CD8-positive, alpha-beta memory T cell (primary cell): ENCODE data around the gene RAPSN. TPM values are rescaled to one million over a fixed set of nuclear protein-coding genes. Genes with fewer than 3 reads are reported as not detected.

Experiments
- CTCF ChIA-PET: fragments of 350-600 bp; sonication (Branson Sonifier 250); formaldehyde crosslinking; loops from one replicate; lab custom pipeline; 2021; ENCODE audit warnings: antibody characterized with exemption; lab: Charles Lee
- POLR2A ChIA-PET: fragments of 350-600 bp; sonication (Branson Sonifier 250); formaldehyde crosslinking; loops from one replicate; lab custom pipeline; 2021; ENCODE audit warnings: antibody characterized with exemption; lab: Charles Lee
- DNase-seq, 5 donors: peaks; one replicate each; pipeline versions ENCODE4 v3.0.0 to v3.0.0-alpha.2; 2020 to 2022; ENCODE audit warnings: mixed read lengths in 1 of 5
- H3K27ac ChIP-seq: one replicate; pipeline ENCODE4 v1.7.0; 2013; ENCODE audit warnings: low read depth, mild to moderate bottlenecking, low read length, moderate library complexity
- H3K27me3 ChIP-seq: 2 replicates; pipeline ENCODE4 v1.7.0; 2013; ENCODE audit warnings: low read length, mild to moderate bottlenecking; ENCODE audit not compliant: insufficient read depth, poor library complexity, severe bottlenecking
- H3K36me3 ChIP-seq: 2 replicates; pipeline ENCODE4 v1.7.0; 2013; ENCODE audit warnings: mild to moderate bottlenecking, low read length, moderate library complexity; ENCODE audit not compliant: insufficient read depth
- H3K4me1 ChIP-seq: 2 replicates; pipeline ENCODE4 v1.7.0; 2013; ENCODE audit warnings: mild to moderate bottlenecking, low read length, moderate library complexity; ENCODE audit not compliant: insufficient read depth
- H3K4me3 ChIP-seq: 2 replicates; pipeline ENCODE4 v1.7.0; 2013; ENCODE audit warnings: mild to moderate bottlenecking, low read length
- H3K9me3 ChIP-seq: 2 replicates; pipeline ENCODE4 v1.7.0; 2013; ENCODE audit warnings: mild to moderate bottlenecking, low read length
- H3K27ac Mint-ChIP-seq, 8 donors: one replicate each; pipeline ENCODE4 v1.8.0; 2020 to 2021; ENCODE audit warnings: mixed read lengths in 8 of 8, mild to moderate bottlenecking in 6 of 8, inconsistent platforms in 3 of 8, moderate library complexity in 3 of 8
- H3K27me3 Mint-ChIP-seq, 2 donors: one replicate each; pipeline ENCODE4 v1.8.0; 2020 to 2021; ENCODE audit warnings: mixed read lengths in 2 of 2, mild to moderate bottlenecking in 1 of 2, moderate library complexity in 1 of 2
- H3K36me3 Mint-ChIP-seq, 3 donors: one replicate each; pipeline ENCODE4 v1.8.0; 2020 to 2021; ENCODE audit warnings: mixed read lengths in 3 of 3, inconsistent platforms in 1 of 3, mild to moderate bottlenecking in 1 of 3
- H3K4me1 Mint-ChIP-seq, 3 donors: one replicate each; pipeline ENCODE4 v1.8.0; 2020 to 2021; ENCODE audit warnings: mixed read lengths in 3 of 3, inconsistent platforms in 1 of 3, mild to moderate bottlenecking in 1 of 3
- H3K4me3 Mint-ChIP-seq, 7 donors: one replicate each; pipeline ENCODE4 v1.8.0; 2020 to 2021; ENCODE audit warnings: mixed read lengths in 7 of 7, mild to moderate bottlenecking in 6 of 7, moderate library complexity in 4 of 7, inconsistent platforms in 2 of 7
- H3K9me3 Mint-ChIP-seq, 5 donors: one replicate each; pipeline ENCODE4 v1.8.0; 2020 to 2022; ENCODE audit warnings: mixed read lengths in 5 of 5, mild to moderate bottlenecking in 3 of 5, moderate library complexity in 2 of 5, inconsistent platforms in 1 of 5
- polyA plus RNA-seq: library from polyadenylated mRNA; unstranded; fragments of 300-500 nt; fragmentation: Illumina TruSeq; gene quantifications from one replicate; pipeline ENCODE4 v1.2.3, GENCODE V29; 2021
- total RNA-seq, 2 experiments: library from RNA; stranded (reverse); gene quantifications; one replicate each; pipeline ENCODE4 v1.2.3, GENCODE V29; 2021

Gene RAPSN
- total and polyA plus RNA-seq, 3 experiments from 2014 or later: 0.29 to 0.79 TPM; not detected in 1

- H3K9me3 Mint-ChIP-seq: no peaks in the 10 kb centered on the region
- peak overlapping the region in 4 of 7 donors; percentile 66 to 70 (median 68) for H3K4me3 Mint-ChIP-seq
- Histone ChIP-seq H3K27ac (peak overlapping the region; percentile 79), H3K9me3 (no peaks in the 10 kb centered on the region), H3K27me3 (no peaks in the 10 kb centered on the region), H3K36me3 (no peaks in the 10 kb centered on the region), H3K4me3 (peak overlapping the region; percentile 68), H3K4me1 (peaks cover 45% of the 10 kb centered on the region)
- no peaks in the 10 kb centered on the region for H3K36me3 Mint-ChIP-seq
- no peak for DNase-seq
- ChIA-PET POLR2A (interaction anchor here (0.8 kb wide), 1 partner anchor 20 kb away, joined by 3 read pairs; no protein-coding TSS in a partner anchor), CTCF (interaction anchor here (1.1 to 10.0 kb wide), 3 partner anchors 15 to 21 kb away, joined by 4 to 106 read pairs (median 7); partner anchors contain the start of gene SLC39A13)
- H3K27me3 Mint-ChIP-seq: no peaks in the 10 kb centered on the region
- H3K27ac Mint-ChIP-seq: peak overlapping the region; percentile 38 to 93 (median 85)
- peaks cover 43 to 77% (median 57%) of the 10 kb centered on the region in 3 donors for H3K4me1 Mint-ChIP-seq
Measured at GRCh38 chr11:47394050-47394321, 55.0 kb downstream of the RAPSN start.

DNA sequence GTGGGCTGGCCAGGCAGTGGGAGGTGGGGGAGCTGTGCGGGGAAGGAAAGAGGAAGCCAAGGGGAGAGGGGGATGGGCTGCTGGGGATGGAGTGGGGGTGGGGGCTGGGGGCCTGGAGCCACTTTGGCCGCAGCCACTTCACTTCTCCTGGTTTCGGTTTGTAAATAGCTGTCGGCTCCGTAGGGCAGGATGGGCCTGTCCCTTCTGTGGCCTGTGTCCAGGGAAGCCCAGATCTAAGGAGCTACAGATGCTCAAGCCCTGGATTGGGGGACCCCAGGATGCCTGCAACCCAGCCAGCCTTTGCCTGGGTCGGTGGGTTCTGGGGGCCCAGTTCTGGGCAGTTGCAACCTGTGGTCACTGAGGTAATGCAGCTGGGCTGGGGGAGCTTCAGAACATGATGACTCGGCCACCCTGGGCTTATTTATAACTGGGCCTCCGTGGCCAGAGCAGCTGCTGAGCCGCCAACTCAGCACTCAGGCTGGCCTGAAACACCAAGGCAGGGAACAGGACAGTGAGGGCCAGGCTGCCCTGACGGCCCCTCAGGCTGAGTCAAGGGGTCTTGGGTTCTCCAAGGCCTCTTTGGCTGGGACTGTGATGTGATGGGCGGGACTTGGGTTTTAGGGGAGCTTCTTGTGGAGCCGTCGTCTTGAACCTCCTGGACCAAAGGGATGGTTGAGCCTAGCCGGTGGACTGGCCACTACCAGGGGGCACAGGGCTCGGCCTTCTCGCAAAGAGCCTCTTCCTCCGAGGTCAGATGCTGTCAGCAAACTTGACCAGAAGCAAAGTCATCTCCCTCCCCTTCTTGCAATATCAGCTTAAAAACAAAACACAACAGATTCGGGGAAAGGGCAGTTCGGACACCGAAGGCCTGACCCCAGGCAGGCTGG is 55.5 kb downstream of the RAPSN start:
- H3K9me3 ChIP-seq: no peaks in the 10 kb centered on the region
- no peaks in the 10 kb centered on the region for H3K27me3 ChIP-seq
- peaks cover 44 to 80% (median 63%) of the 10 kb centered on the region in 3 donors for H3K4me1 Mint-ChIP-seq
- no peak for DNase-seq
- POLR2A ChIA-PET: no interaction called here
- peak overlapping the region; percentile 68 for H3K4me3 ChIP-seq
- peak overlapping the region; percentile 79 for H3K27ac ChIP-seq
- CTCF ChIA-PET: interaction anchor here (1.1 to 10.0 kb wide), 4 partner anchors 15 to 20 kb away, joined by 4 to 106 read pairs (median 9); partner anchors contain the start of gene SLC39A13
- H3K4me3 Mint-ChIP-seq: peak overlapping the region in 5 of 7 donors; percentile 27 to 70 (median 67)
- no peaks in the 10 kb centered on the region for H3K36me3 ChIP-seq
- peaks cover 47% of the 10 kb centered on the region for H3K4me1 ChIP-seq
- peak overlapping the region in 7 of 8 donors; percentile 29 to 93 (median 80) for H3K27ac Mint-ChIP-seq
- no peaks in the 10 kb centered on the region for H3K9me3 Mint-ChIP-seq
- H3K27me3 Mint-ChIP-seq: no peaks in the 10 kb centered on the region
- H3K36me3 Mint-ChIP-seq: no peaks in the 10 kb centered on the region

DNA sequence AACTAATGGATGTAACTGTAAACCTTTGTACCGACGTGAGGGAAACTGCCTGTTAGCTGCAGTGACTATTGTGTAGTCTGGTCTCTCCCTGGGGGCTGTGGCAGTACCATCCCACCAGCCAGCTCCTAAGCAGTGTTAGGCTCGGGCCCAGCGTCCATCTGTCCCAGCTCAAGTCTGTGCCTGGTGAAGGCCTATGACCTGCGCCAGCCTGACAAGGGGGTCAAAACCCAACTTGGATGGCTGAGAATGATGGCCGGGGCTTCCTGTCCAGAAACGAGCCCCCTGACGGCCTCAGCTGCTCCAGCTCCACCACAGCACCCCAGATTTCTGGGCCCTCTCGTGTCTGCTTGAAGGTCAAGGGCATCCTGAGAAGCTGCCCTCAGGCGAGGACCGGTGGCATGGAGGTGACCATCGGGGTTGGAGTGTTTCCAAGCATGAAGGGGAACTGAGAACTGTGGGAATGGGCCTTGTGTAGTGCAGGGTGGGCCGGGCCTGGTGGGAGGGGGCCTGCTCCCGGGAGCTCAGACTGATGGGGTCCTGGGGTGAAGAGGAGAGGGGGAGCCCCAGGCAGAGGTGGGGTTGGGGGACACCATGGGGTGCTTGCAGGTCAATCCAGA is 56.3 kb downstream of the RAPSN start:
- no peak for DNase-seq
- peaks cover 46 to 81% (median 64%) of the 10 kb centered on the region in 3 donors for H3K4me1 Mint-ChIP-seq
- H3K36me3 Mint-ChIP-seq: no peaks in the 10 kb centered on the region
- ChIA-PET POLR2A (no interaction called here), CTCF (interaction anchor here (0.8 to 10.0 kb wide), 6 partner anchors 8 to 61 kb away, joined by 3 to 106 read pairs (median 6); partner anchors contain the start of gene SLC39A13)
- H3K9me3 ChIP-seq: no peaks in the 10 kb centered on the region
- peak overlapping the region in 3 of 8 donors; percentile 10 to 43 (median 17) for H3K27ac Mint-ChIP-seq
- peak overlapping the region in 1 of 7 donors; percentile 85 for H3K4me3 Mint-ChIP-seq
- H3K27me3 Mint-ChIP-seq: no peaks in the 10 kb centered on the region
- H3K4me1 ChIP-seq: peaks cover 47% of the 10 kb centered on the region
- peak overlapping the region; percentile 79 for H3K27ac ChIP-seq
- no peaks in the 10 kb centered on the region for H3K27me3 ChIP-seq
- H3K36me3 ChIP-seq: no peaks in the 10 kb centered on the region
- no peak overlapping the region for H3K4me3 ChIP-seq
- no peaks in the 10 kb centered on the region for H3K9me3 Mint-ChIP-seq

DNA sequence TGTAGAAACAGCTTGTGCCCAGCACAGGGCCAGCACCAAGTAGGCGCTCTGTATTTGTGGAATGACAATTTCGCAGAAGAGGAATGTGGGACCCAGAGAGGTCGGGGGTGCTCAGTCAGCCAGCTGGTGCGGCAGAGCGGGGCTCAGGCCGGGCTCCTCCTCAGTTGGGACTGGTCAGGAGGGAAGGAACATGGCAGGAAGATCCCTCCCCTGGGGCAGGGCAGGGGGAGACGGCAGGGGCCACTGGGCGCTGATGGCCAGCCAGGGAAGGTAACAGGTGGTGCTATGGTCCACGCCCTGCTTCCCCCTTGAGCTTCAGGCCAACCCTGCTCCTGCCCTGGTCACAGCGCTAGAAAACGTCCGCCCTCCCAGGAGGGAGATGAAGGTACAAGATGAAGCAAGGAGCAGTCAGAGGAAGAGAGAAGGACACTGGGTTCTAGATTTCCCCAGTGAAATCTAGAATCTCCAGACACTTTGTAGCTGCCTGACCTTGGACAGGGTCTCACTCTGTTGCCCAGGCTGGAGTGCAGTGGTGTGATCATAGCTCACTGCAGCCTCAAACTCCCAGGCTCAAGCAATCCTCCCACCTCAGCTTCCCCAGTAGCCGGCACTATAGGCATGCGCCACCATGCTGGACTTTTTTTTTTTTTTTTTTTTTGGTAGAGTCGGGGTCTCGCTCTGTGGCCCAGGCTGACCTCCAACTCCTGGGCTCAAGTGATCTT is 57.1 kb downstream of the RAPSN start:
- H3K36me3 ChIP-seq: no peaks in the 10 kb centered on the region
- peak overlapping the region in 1 of 7 donors; percentile 25 for H3K4me3 Mint-ChIP-seq
- peaks cover 47% of the 10 kb centered on the region for H3K4me1 ChIP-seq
- POLR2A ChIA-PET: no interaction called here
- H3K27me3 ChIP-seq: no peaks in the 10 kb centered on the region
- H3K27ac Mint-ChIP-seq: peak overlapping the region in 3 of 8 donors; percentile 61 to 85 (median 68)
- H3K4me1 Mint-ChIP-seq: peaks cover 44 to 77% (median 64%) of the 10 kb centered on the region in 3 donors
- no peak overlapping the region for H3K4me3 ChIP-seq
- no peaks in the 10 kb centered on the region for H3K27me3 Mint-ChIP-seq
- H3K9me3 ChIP-seq: no peaks in the 10 kb centered on the region
- H3K36me3 Mint-ChIP-seq: no peaks in the 10 kb centered on the region
- H3K9me3 Mint-ChIP-seq: no peaks in the 10 kb centered on the region
- CTCF ChIA-PET: interaction anchor here (0.8 to 10.0 kb wide), 6 partner anchors 8 to 62 kb away, joined by 3 to 106 read pairs (median 8); partner anchors contain the start of gene SLC39A13
- H3K27ac ChIP-seq: no peak overlapping the region
- no peak for DNase-seq

DNA sequence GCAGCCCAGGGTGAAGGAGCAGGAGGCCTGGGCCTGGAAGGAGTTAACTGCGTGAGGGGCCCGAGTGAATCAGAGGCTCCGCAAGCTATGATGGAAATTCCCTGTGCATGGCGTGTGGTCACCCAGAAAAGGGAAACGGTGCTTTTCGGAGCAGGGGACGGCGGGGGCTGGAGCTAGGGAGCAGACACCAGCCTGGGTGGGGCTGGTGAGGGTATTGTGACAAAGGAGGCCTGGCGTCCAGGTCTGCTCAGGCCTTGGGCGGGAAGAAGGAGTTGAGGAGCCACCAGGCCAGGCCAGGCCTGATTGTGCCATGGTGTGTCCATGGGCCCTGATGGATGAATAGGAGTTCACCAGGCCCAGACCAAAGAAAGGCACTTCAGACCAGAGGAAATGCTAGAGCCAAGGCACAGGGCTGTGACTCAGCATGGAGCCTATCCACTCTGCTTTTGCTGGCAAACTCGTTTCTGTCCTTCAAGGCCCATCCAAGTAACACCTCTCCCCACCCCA is 57.8 kb downstream of the RAPSN start:
- Mint-ChIP-seq H3K4me1 (peaks cover 44 to 76% (median 63%) of the 10 kb centered on the region in 3 donors), H3K27me3 (no peaks in the 10 kb centered on the region), H3K4me3 (peak overlapping the region in 1 of 7 donors; percentile 68), H3K27ac (peak overlapping the region in 5 of 8 donors; percentile 47 to 84 (median 70)), H3K9me3 (no peaks in the 10 kb centered on the region), H3K36me3 (no peaks in the 10 kb centered on the region)
- H3K9me3 ChIP-seq: no peaks in the 10 kb centered on the region
- no peaks in the 10 kb centered on the region for H3K27me3 ChIP-seq
- H3K4me1 ChIP-seq: peaks cover 47% of the 10 kb centered on the region
- no peak overlapping the region for H3K4me3 ChIP-seq
- no peak for DNase-seq
- H3K36me3 ChIP-seq: no peaks in the 10 kb centered on the region
- ChIA-PET CTCF (interaction anchor here (1.2 to 10.0 kb wide), 3 partner anchors 18 to 21 kb away, joined by 4 to 106 read pairs (median 10); no protein-coding TSS in a partner anchor), POLR2A (no interaction called here)
- no peak overlapping the region for H3K27ac ChIP-seq

DNA sequence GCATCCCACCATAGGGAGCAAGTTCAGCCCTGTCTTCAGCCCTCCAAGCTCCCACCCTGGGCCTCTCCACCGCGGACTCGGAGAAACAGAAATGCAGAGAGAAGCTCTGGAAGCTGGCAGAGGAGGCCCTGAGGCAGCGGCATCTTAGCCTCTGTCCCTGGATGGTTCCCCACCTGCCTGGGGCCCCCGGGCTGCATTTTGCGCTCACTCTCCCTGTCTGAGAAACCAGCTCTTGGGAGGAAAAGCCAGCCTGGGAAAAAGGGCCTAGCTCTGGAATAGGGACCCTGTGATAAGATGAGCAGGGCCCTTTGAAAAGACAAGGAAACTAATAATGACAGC is 58.5 kb downstream of the RAPSN start:
- Histone ChIP-seq H3K9me3 (no peaks in the 10 kb centered on the region), H3K4me1 (peaks cover 40% of the 10 kb centered on the region), H3K27ac (no peak overlapping the region), H3K36me3 (no peaks in the 10 kb centered on the region), H3K27me3 (no peaks in the 10 kb centered on the region), H3K4me3 (no peak overlapping the region)
- Mint-ChIP-seq H3K27ac (peak overlapping the region in 7 of 8 donors; percentile 7 to 84 (median 51)), H3K9me3 (no peaks in the 10 kb centered on the region), H3K4me1 (peaks cover 39 to 68% (median 56%) of the 10 kb centered on the region in 3 donors), H3K4me3 (peak overlapping the region in 1 of 7 donors; percentile 74), H3K36me3 (no peaks in the 10 kb centered on the region), H3K27me3 (no peaks in the 10 kb centered on the region)
- no peak for DNase-seq
- ChIA-PET CTCF (interaction anchor here (0.9 to 10.0 kb wide), 4 partner anchors 9 to 21 kb away, joined by 4 to 106 read pairs (median 8); no protein-coding TSS in a partner anchor), POLR2A (no interaction called here)
